Breast epithelium (tissue), 3 donors: ENCODE results near the gene VGF.

Experiments used
- CTCF ChIP-seq, 3 donors: fragments of 450-650 bp; IDR thresholded peaks; one replicate each; pipeline ENCODE4 v1.5.1; 2016 to 2017; ENCODE audit warnings: antibody characterized with exemption in 3 of 3, mild to moderate bottlenecking in 3 of 3, moderate library complexity in 3 of 3
- POLR2A ChIP-seq: fragments of 450-650 bp; IDR thresholded peaks from one replicate; pipeline ENCODE4 v1.6.1; 2016; ENCODE audit warnings: antibody characterized with exemption, mild to moderate bottlenecking, moderate library complexity

GRCh38 chr7:101200862-101201599 is 35.7 kb upstream of the VGF start, which contains the start of gene MOGAT3:
- no peak for TF ChIP-seq CTCF (IDR thresholded peaks at IDR 0.05)
- TF ChIP-seq POLR2A, result no peak
